Hematopoietic multipotent progenitor cell (in vitro differentiated cells): ENCODE measurements around the gene MYOM3. TPM values are rescaled to one million over a fixed set of nuclear protein-coding genes. Genes with fewer than 3 reads are reported as not detected.
"Not testable (repeated sequence)": the region's sequence is repeated elsewhere in the genome, so short reads cannot be mapped to it uniquely, and the experiment has no call there.

ENCODE experiments used
- DNase-seq, 3 donors: peaks; one replicate each; pipeline ENCODE4 v3.0.0-alpha.2; 2011 to 2015; ENCODE audit warnings: low read depth in 2 of 3, low spot score in 2 of 3
- total RNA-seq: library from RNA; depleted of rRNA; stranded (reverse); fragments of >200 nt; gene quantifications from one replicate; pipeline ENCODE4 v1.2.3, GENCODE V29; 2012

MYOM3 gene
- total RNA-seq, 1 donor: not detected

GRCh38 chr1:24047110-24047477, 64.8 kb downstream of the MYOM3 start:
- no peak for DNase-seq

GRCh38 chr1:24045771-24046170, 66.2 kb downstream of the MYOM3 start:
- DNase-seq: no peak

GRCh38 chr1:24044672-24045071, 67.3 kb downstream of the MYOM3 start:
- DNase-seq: not testable (repeated sequence)

GRCh38 chr1:24043345-24044032, 68.4 kb downstream of the MYOM3 start:
- DNase-seq: no peak

GRCh38 chr1:24042315-24042714, 69.6 kb downstream of the MYOM3 start:
- no peak for DNase-seq

- DNase-seq: no peak
These were observed 75.8 kb downstream of the MYOM3 start for GRCh38 chr1:24036088-24036487.

- no peak for DNase-seq
These were observed 79.0 kb downstream of the MYOM3 start for GRCh38 chr1:24032981-24033380.

GRCh38 chr1:24030976-24031516, 80.9 kb downstream of the MYOM3 start:
- not testable (repeated sequence) for DNase-seq

- DNase-seq: peak in 2 of 3 donors; percentile 25 to 63
These were observed 84.0 kb downstream of the MYOM3 start for GRCh38 chr1:24027838-24028468.

- DNase-seq: no peak
These were observed 89.2 kb downstream of the MYOM3 start for GRCh38 chr1:24022581-24023361.

- DNase-seq: no peak
These were observed 90.3 kb downstream of the MYOM3 start for GRCh38 chr1:24021403-24022266.

- no peak for DNase-seq
These were observed 91.5 kb downstream of the MYOM3 start for GRCh38 chr1:24020470-24020869.

GRCh38 chr1:24020025-24020424, 91.9 kb downstream of the MYOM3 start:
- DNase-seq: no peak

- DNase-seq: no peak
These were observed 93.0 kb downstream of the MYOM3 start for GRCh38 chr1:24018611-24019580.

GRCh38 chr1:24015221-24016210, 96.4 kb downstream of the MYOM3 start:
- DNase-seq: no peak

GRCh38 chr1:24012878-24013277, 99.1 kb downstream of the MYOM3 start:
- DNase-seq: not testable (repeated sequence)

- no peak for DNase-seq
These were observed 101.3 kb downstream of the MYOM3 start for GRCh38 chr1:24010650-24011049.

- no peak for DNase-seq
These were observed 102.5 kb downstream of the MYOM3 start for GRCh38 chr1:24009406-24009805.
